ENCODE measurements around the gene MEG3. TPM values are rescaled to one million over a fixed set of nuclear protein-coding genes. Genes with fewer than 3 reads are reported as not detected.

MEG3 gene
- total RNA-seq, 1 donor from 2014 or later, result not detected

DNA sequence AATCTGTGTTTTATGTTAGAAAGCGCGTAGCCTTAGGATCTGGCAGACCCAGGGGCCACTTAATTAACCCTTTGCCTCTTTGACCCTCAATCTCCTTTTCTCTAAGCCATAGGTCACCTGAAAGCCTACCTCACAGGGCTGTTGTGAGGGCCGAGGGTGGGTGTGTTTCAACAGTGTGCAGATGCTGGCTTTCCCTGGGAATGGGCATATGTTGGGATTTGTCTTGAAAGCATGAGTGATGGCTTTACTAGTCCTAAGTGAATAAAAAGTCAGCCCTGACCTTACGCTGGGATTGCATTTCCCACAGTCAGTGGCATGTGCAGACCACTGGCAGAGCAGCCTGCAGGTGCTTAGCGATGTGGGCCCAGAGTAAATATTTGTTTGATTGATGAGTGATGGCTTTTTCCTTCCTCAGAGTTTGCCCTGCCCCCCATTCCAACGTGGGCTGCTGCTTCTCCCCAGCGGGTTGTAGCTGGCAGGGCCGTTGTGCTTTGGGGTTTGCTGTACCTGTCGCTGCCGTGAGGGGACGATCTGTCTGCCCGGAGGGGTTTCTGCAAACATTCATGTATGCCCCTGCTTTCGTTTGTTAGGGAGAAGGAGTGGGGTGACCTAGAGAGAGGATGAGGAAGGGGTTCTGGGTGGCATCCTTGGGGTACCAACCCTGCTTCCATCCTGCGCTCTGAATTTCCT, 31.5 kb downstream of the MEG3 start:
- Mint-ChIP-seq H3K36me3 (ENCODE audit: low read depth) (no peaks in the 10 kb centered on the region), H3K27me3 (ENCODE audit: low read depth) (peaks cover 13% of the 10 kb centered on the region), H3K9me3 (ENCODE audit: low read depth) (no peaks in the 10 kb centered on the region), H3K4me3 (ENCODE audit: unreplicated experiment) (no peak overlapping the region), H3K27ac (ENCODE audit: unreplicated experiment) (no peak overlapping the region), H3K4me1 (ENCODE audit: low read depth) (no peaks in the 10 kb centered on the region)
- TF ChIP-seq, protein P1, sequence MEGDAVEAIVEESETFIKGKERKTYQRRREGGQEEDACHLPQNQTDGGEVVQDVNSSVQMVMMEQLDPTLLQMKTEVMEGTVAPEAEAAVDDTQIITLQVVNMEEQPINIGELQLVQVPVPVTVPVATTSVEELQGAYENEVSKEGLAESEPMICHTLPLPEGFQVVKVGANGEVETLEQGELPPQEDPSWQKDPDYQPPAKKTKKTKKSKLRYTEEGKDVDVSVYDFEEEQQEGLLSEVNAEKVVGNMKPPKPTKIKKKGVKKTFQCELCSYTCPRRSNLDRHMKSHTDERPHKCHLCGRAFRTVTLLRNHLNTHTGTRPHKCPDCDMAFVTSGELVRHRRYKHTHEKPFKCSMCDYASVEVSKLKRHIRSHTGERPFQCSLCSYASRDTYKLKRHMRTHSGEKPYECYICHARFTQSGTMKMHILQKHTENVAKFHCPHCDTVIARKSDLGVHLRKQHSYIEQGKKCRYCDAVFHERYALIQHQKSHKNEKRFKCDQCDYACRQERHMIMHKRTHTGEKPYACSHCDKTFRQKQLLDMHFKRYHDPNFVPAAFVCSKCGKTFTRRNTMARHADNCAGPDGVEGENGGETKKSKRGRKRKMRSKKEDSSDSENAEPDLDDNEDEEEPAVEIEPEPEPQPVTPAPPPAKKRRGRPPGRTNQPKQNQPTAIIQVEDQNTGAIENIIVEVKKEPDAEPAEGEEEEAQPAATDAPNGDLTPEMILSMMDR (IDR thresholded peaks at IDR 0.05), result no peak
- peak; percentile 4 for DNase-seq (ENCODE audit: low spot score)

GRCh38 chr14:100857923-100858837, 32.3 kb downstream of the MEG3 start:
- no peaks in the 10 kb centered on the region for H3K4me1 Mint-ChIP-seq (ENCODE audit: low read depth)
- H3K36me3 Mint-ChIP-seq (ENCODE audit: low read depth), result no peaks in the 10 kb centered on the region
- H3K4me3 Mint-ChIP-seq (ENCODE audit: unreplicated experiment), result no peak overlapping the region
- H3K27me3 Mint-ChIP-seq (ENCODE audit: low read depth), result peaks cover 16% of the 10 kb centered on the region
- H3K9me3 Mint-ChIP-seq (ENCODE audit: low read depth), result no peaks in the 10 kb centered on the region
- H3K27ac Mint-ChIP-seq (ENCODE audit: unreplicated experiment), result no peak overlapping the region
- TF ChIP-seq, protein P1 (IDR thresholded peaks at IDR 0.05), result no peak
- peak; percentile 63 for DNase-seq (ENCODE audit: low spot score)

DNA sequence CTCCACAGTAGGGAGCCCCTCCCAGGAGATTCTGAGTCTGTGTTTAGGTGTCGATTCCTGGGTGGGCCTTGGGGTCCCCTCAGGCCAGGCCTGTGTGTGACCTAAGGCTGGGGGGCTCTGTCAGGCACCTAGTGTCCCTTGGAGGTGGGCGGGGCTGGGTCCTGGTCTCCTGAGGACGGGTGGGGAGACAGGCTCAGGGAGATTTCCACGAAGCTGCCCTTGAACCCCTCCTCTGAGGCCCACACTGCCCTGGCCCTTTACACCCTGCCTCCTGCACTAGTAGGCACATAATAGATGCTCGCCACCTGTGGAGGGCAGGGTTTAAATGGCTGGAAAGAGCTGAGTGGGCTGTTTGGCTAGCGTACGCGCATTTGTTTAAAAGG, 32.9 kb downstream of the MEG3 start:
- H3K4me1 Mint-ChIP-seq (ENCODE audit: low read depth), result no peaks in the 10 kb centered on the region
- peaks cover 16% of the 10 kb centered on the region for H3K27me3 Mint-ChIP-seq (ENCODE audit: low read depth)
- TF ChIP-seq, protein P1 (IDR thresholded peaks at IDR 0.05), result no peak
- peak; percentile 80 for DNase-seq (ENCODE audit: low spot score)
- H3K4me3 Mint-ChIP-seq (ENCODE audit: unreplicated experiment), result no peak overlapping the region
- no peaks in the 10 kb centered on the region for H3K9me3 Mint-ChIP-seq (ENCODE audit: low read depth)
- H3K36me3 Mint-ChIP-seq (ENCODE audit: low read depth), result no peaks in the 10 kb centered on the region
- H3K27ac Mint-ChIP-seq (ENCODE audit: unreplicated experiment), result no peak overlapping the region

GRCh38 chr14:100859781-100860180, 33.9 kb downstream of the MEG3 start:
- H3K36me3 Mint-ChIP-seq (ENCODE audit: low read depth), result no peaks in the 10 kb centered on the region
- H3K9me3 Mint-ChIP-seq (ENCODE audit: low read depth), result no peaks in the 10 kb centered on the region
- H3K27ac Mint-ChIP-seq (ENCODE audit: unreplicated experiment), result no peak overlapping the region
- H3K4me3 Mint-ChIP-seq (ENCODE audit: unreplicated experiment), result no peak overlapping the region
- TF ChIP-seq, protein P1 (IDR thresholded peaks at IDR 0.05), result no peak
- no peaks in the 10 kb centered on the region for H3K4me1 Mint-ChIP-seq (ENCODE audit: low read depth)
- H3K27me3 Mint-ChIP-seq (ENCODE audit: low read depth), result peaks cover 18% of the 10 kb centered on the region
- DNase-seq (ENCODE audit: low spot score), result peak; percentile 55

DNA sequence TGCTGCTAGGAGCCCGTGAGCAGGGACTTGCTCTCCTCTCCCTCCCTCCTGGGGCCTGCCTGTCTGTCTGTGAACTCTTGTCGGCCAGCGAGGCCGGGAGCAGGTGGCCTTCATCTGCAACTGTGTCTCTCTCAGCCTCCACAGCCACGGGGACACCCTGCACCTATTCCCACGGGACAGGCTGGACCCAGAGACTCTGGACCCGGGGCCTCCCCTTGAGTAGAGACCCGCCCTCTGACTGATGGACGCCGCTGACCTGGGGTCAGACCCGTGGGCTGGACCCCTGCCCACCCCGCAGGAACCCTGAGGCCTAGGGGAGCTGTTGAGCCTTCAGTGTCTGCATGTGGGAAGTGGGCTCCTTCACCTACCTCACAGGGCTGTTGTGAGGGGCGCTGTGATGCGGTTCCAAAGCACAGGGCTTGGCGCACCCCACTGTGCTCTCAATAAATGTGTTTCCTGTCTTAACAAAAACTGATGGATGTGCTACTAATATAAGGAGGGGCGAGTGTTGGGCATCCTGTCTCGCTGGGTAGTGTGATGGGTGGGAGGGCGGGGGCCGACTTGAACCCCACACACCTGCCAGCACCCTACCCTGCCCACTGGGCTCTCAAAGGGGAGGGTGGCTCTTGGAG, 34.8 kb downstream of the MEG3 start:
- Mint-ChIP-seq H3K36me3 (ENCODE audit: low read depth) (no peaks in the 10 kb centered on the region), H3K9me3 (ENCODE audit: low read depth) (no peaks in the 10 kb centered on the region), H3K4me3 (ENCODE audit: unreplicated experiment) (no peak overlapping the region), H3K27me3 (ENCODE audit: low read depth) (peaks cover 18% of the 10 kb centered on the region), H3K4me1 (ENCODE audit: low read depth) (no peaks in the 10 kb centered on the region), H3K27ac (ENCODE audit: unreplicated experiment) (no peak overlapping the region)
- DNase-seq (ENCODE audit: low spot score), result peak; percentile 89
- TF ChIP-seq, protein P1 (IDR thresholded peaks at IDR 0.05), result no peak

All from chondrocyte (in vitro differentiated cells).